ENCODE results near the gene ST8SIA6.

ST8SIA6 gene

GRCh38 chr10:17396004-17396403, 58.4 kb downstream of the ST8SIA6 start:
- Mint-ChIP-seq H3K4me1 (peaks cover 4% of the 10 kb centered on the region), H3K27ac (no peak overlapping the region), H3K36me3 (ENCODE audit: low read depth) (peaks cover 47% of the 10 kb centered on the region), H3K9me3 (peaks cover 19% of the 10 kb centered on the region), H3K4me3 (no peak overlapping the region), H3K27me3 (ENCODE audit: low read depth, poor library complexity) (peaks cover 3% of the 10 kb centered on the region)
- DNase-seq = no peak
- TF ChIP-seq CTCF (IDR thresholded peaks at IDR 0.05) = no peak

- no peak overlapping the region for H3K4me3 Mint-ChIP-seq
- no peak for DNase-seq
- H3K27me3 Mint-ChIP-seq (ENCODE audit: low read depth, poor library complexity) = peaks cover 3% of the 10 kb centered on the region
- H3K9me3 Mint-ChIP-seq = peaks cover 17% of the 10 kb centered on the region
- H3K36me3 Mint-ChIP-seq (ENCODE audit: low read depth) = peaks cover 45% of the 10 kb centered on the region
- peak overlapping the region; percentile 8 for H3K27ac Mint-ChIP-seq
- H3K4me1 Mint-ChIP-seq = peaks cover 4% of the 10 kb centered on the region
- no peak for TF ChIP-seq CTCF (IDR thresholded peaks at IDR 0.05)
These were observed 59.5 kb downstream of the ST8SIA6 start for GRCh38 chr10:17394854-17395253.

GRCh38 chr10:17387861-17388503, 66.4 kb downstream of the ST8SIA6 start:
- no peak overlapping the region for H3K4me3 Mint-ChIP-seq

GRCh38 chr10:17386616-17387075, 67.7 kb downstream of the ST8SIA6 start:
- Mint-ChIP-seq H3K27me3 (ENCODE audit: low read depth, poor library complexity) (no peaks in the 10 kb centered on the region), H3K27ac (peak overlapping the region; percentile 57), H3K4me3 (no peak overlapping the region), H3K9me3 (peaks cover 32% of the 10 kb centered on the region), H3K4me1 (peaks cover 49% of the 10 kb centered on the region), H3K36me3 (ENCODE audit: low read depth) (peaks cover 34% of the 10 kb centered on the region)
- no peak for DNase-seq
- TF ChIP-seq CTCF (IDR thresholded peaks at IDR 0.05) = no peak

More at GRCh38 chr10:17387861-17388503, 66.4 kb downstream of the ST8SIA6 start:
- peak overlapping the region; percentile 97 for H3K27ac Mint-ChIP-seq
- peaks cover 41% of the 10 kb centered on the region for H3K9me3 Mint-ChIP-seq
- H3K36me3 Mint-ChIP-seq (ENCODE audit: low read depth) = peaks cover 48% of the 10 kb centered on the region
- no peaks in the 10 kb centered on the region for H3K27me3 Mint-ChIP-seq (ENCODE audit: low read depth, poor library complexity)
- TF ChIP-seq CTCF (IDR thresholded peaks at IDR 0.05) = no peak
- peaks cover 47% of the 10 kb centered on the region for H3K4me1 Mint-ChIP-seq
- no peak for DNase-seq

- Mint-ChIP-seq H3K27me3 (ENCODE audit: low read depth, poor library complexity) (no peaks in the 10 kb centered on the region), H3K4me1 (peaks cover 52% of the 10 kb centered on the region), H3K36me3 (ENCODE audit: low read depth) (peaks cover 31% of the 10 kb centered on the region), H3K4me3 (no peak overlapping the region), H3K27ac (no peak overlapping the region), H3K9me3 (peaks cover 32% of the 10 kb centered on the region)
- DNase-seq = no peak
- no peak for TF ChIP-seq CTCF (IDR thresholded peaks at IDR 0.05)
These were observed 68.4 kb downstream of the ST8SIA6 start for GRCh38 chr10:17386021-17386420.

GRCh38 chr10:17385066-17385465, 69.3 kb downstream of the ST8SIA6 start:
- Mint-ChIP-seq H3K36me3 (ENCODE audit: low read depth) (peaks cover 31% of the 10 kb centered on the region), H3K27ac (peak overlapping the region; percentile 89), H3K4me1 (peaks cover 62% of the 10 kb centered on the region), H3K27me3 (ENCODE audit: low read depth, poor library complexity) (no peaks in the 10 kb centered on the region), H3K4me3 (peak overlapping the region; percentile 6), H3K9me3 (peaks cover 32% of the 10 kb centered on the region)
- no peak for TF ChIP-seq CTCF (IDR thresholded peaks at IDR 0.05)
- DNase-seq = no peak

Data from nephron progenitor cell (in vitro differentiated cells).